Activated T-cell treated with anti-CD3 and anti-CD28 coated beads, Interleukin-2, amount 50 U/mL, for 24 hours (primary cell): ENCODE measurements around the gene IL20.

Source experiments
- DNase-seq: peaks from one replicate; pipeline ENCODE4 v3.0.0-alpha.2; 2020
- H3K27ac Mint-ChIP-seq: 2 replicates; pipeline ENCODE4 v1.8.0; 2020; ENCODE audit warnings: mild to moderate bottlenecking, mixed read lengths
- H3K27me3 Mint-ChIP-seq: 2 replicates; pipeline ENCODE4 v1.8.0; 2020; ENCODE audit warnings: mixed read lengths
- H3K36me3 Mint-ChIP-seq: 2 replicates; pipeline ENCODE4 v1.8.0; 2020; ENCODE audit warnings: low read depth, mixed read lengths
- H3K4me1 Mint-ChIP-seq: 2 replicates; pipeline ENCODE4 v1.8.0; 2020; ENCODE audit warnings: low read depth, mixed read lengths
- H3K4me3 Mint-ChIP-seq: 2 replicates; pipeline ENCODE4 v1.8.0; 2020; ENCODE audit warnings: mild to moderate bottlenecking, moderate library complexity, mixed read lengths
- H3K9me3 Mint-ChIP-seq: 2 replicates; pipeline ENCODE4 v1.8.0; 2020; ENCODE audit warnings: mixed read lengths

IL20 gene

GRCh38 chr1:206864939-206865671, at the start of gene IL20:
TSS of gene IL20 (plus strand) at chr1:206865623. CDS start at chr1:206865853, 230 bp downstream.
- Mint-ChIP-seq H3K4me3 (no peak within 1 kb of the TSS), H3K27ac (no peak within 1 kb of the TSS), H3K36me3 (no peaks in the 10 kb centered on the region), H3K4me1 (peaks cover 23% of the 10 kb centered on the region), H3K9me3 (no peaks in the 10 kb centered on the region), H3K27me3 (peaks cover 7% of the 10 kb centered on the region)
- DNase-seq: peak; percentile 89

- Mint-ChIP-seq H3K27me3 (no peaks in the 10 kb centered on the region), H3K27ac (peak overlapping the region; percentile 90), H3K4me1 (peaks cover 38% of the 10 kb centered on the region), H3K4me3 (peak overlapping the region; percentile 2), H3K36me3 (no peaks in the 10 kb centered on the region), H3K9me3 (peaks cover 6% of the 10 kb centered on the region)
- DNase-seq: no peak
Observed at GRCh38 chr1:206816390-206817287, 48.8 kb upstream of the IL20 start.

GRCh38 chr1:206821493-206821892, 43.9 kb upstream of the IL20 start:
- Mint-ChIP-seq H3K9me3 (no peaks in the 10 kb centered on the region), H3K4me3 (no peak overlapping the region), H3K4me1 (peaks cover 26% of the 10 kb centered on the region), H3K27me3 (no peaks in the 10 kb centered on the region), H3K36me3 (no peaks in the 10 kb centered on the region), H3K27ac (no peak overlapping the region)
- DNase-seq: no peak

GRCh38 chr1:206823727-206824126, 41.7 kb upstream of the IL20 start:
- Mint-ChIP-seq H3K27ac (no peak overlapping the region), H3K9me3 (no peaks in the 10 kb centered on the region), H3K4me1 (peaks cover 14% of the 10 kb centered on the region)

GRCh38 chr1:206824331-206824730, 41.1 kb upstream of the IL20 start:
- Mint-ChIP-seq H3K27ac (no peak overlapping the region), H3K4me3 (no peak overlapping the region), H3K36me3 (no peaks in the 10 kb centered on the region), H3K4me1 (peaks cover 20% of the 10 kb centered on the region), H3K27me3 (no peaks in the 10 kb centered on the region), H3K9me3 (no peaks in the 10 kb centered on the region)
- DNase-seq: no peak

More at GRCh38 chr1:206823727-206824126, 41.7 kb upstream of the IL20 start:
- no peaks in the 10 kb centered on the region for H3K36me3 Mint-ChIP-seq
- no peaks in the 10 kb centered on the region for H3K27me3 Mint-ChIP-seq
- no peak overlapping the region for H3K4me3 Mint-ChIP-seq
- no peak for DNase-seq

- no peak for DNase-seq
- H3K27me3 Mint-ChIP-seq: no peaks in the 10 kb centered on the region
- H3K9me3 Mint-ChIP-seq: no peaks in the 10 kb centered on the region
- H3K4me3 Mint-ChIP-seq: no peak overlapping the region
- H3K27ac Mint-ChIP-seq: no peak overlapping the region
- no peaks in the 10 kb centered on the region for H3K36me3 Mint-ChIP-seq
- H3K4me1 Mint-ChIP-seq: peaks cover 30% of the 10 kb centered on the region
Observed at GRCh38 chr1:206826394-206826793, 39.0 kb upstream of the IL20 start.

GRCh38 chr1:206828061-206828460, 37.4 kb upstream of the IL20 start:
- H3K36me3 Mint-ChIP-seq: no peaks in the 10 kb centered on the region
- no peaks in the 10 kb centered on the region for H3K9me3 Mint-ChIP-seq
- DNase-seq: no peak
- peaks cover 36% of the 10 kb centered on the region for H3K4me1 Mint-ChIP-seq
- H3K4me3 Mint-ChIP-seq: no peak overlapping the region
- H3K27ac Mint-ChIP-seq: no peak overlapping the region
- H3K27me3 Mint-ChIP-seq: no peaks in the 10 kb centered on the region

GRCh38 chr1:206828765-206829164, 36.7 kb upstream of the IL20 start:
- no peak for DNase-seq
- H3K36me3 Mint-ChIP-seq: no peaks in the 10 kb centered on the region
- H3K27me3 Mint-ChIP-seq: no peaks in the 10 kb centered on the region
- no peak overlapping the region for H3K4me3 Mint-ChIP-seq
- peaks cover 38% of the 10 kb centered on the region for H3K4me1 Mint-ChIP-seq
- no peak overlapping the region for H3K27ac Mint-ChIP-seq
- H3K9me3 Mint-ChIP-seq: no peaks in the 10 kb centered on the region

- H3K27me3 Mint-ChIP-seq: peaks cover under 1% of the 10 kb centered on the region
- H3K36me3 Mint-ChIP-seq: no peaks in the 10 kb centered on the region
- H3K4me1 Mint-ChIP-seq: peaks cover 35% of the 10 kb centered on the region
- no peak overlapping the region for H3K4me3 Mint-ChIP-seq
- H3K9me3 Mint-ChIP-seq: no peaks in the 10 kb centered on the region
- no peak for DNase-seq
- H3K27ac Mint-ChIP-seq: peak overlapping the region; percentile 13
Observed at GRCh38 chr1:206829282-206829681, 36.1 kb upstream of the IL20 start.

GRCh38 chr1:206829875-206830274, 35.5 kb upstream of the IL20 start:
- H3K4me3 Mint-ChIP-seq: no peak overlapping the region
- DNase-seq: no peak
- H3K4me1 Mint-ChIP-seq: peaks cover 32% of the 10 kb centered on the region
- H3K27ac Mint-ChIP-seq: no peak overlapping the region
- peaks cover 6% of the 10 kb centered on the region for H3K27me3 Mint-ChIP-seq
- H3K9me3 Mint-ChIP-seq: no peaks in the 10 kb centered on the region
- H3K36me3 Mint-ChIP-seq: no peaks in the 10 kb centered on the region

- Mint-ChIP-seq H3K9me3 (no peaks in the 10 kb centered on the region), H3K27ac (no peak overlapping the region), H3K27me3 (peaks cover 6% of the 10 kb centered on the region), H3K36me3 (no peaks in the 10 kb centered on the region), H3K4me3 (no peak overlapping the region), H3K4me1 (peaks cover 27% of the 10 kb centered on the region)
- no peak for DNase-seq
Observed at GRCh38 chr1:206831650-206832049, 33.8 kb upstream of the IL20 start.

GRCh38 chr1:206832352-206832880, 33.0 kb upstream of the IL20 start:
- Mint-ChIP-seq H3K9me3 (no peaks in the 10 kb centered on the region), H3K4me3 (no peak overlapping the region), H3K4me1 (peaks cover 26% of the 10 kb centered on the region), H3K36me3 (no peaks in the 10 kb centered on the region), H3K27me3 (peaks cover 6% of the 10 kb centered on the region), H3K27ac (no peak overlapping the region)
- no peak for DNase-seq

- peaks cover 26% of the 10 kb centered on the region for H3K4me1 Mint-ChIP-seq
- H3K27me3 Mint-ChIP-seq: peaks cover 6% of the 10 kb centered on the region
- no peak overlapping the region for H3K4me3 Mint-ChIP-seq
- H3K9me3 Mint-ChIP-seq: no peaks in the 10 kb centered on the region
- no peak for DNase-seq
- no peak overlapping the region for H3K27ac Mint-ChIP-seq
- H3K36me3 Mint-ChIP-seq: no peaks in the 10 kb centered on the region
Observed at GRCh38 chr1:206833106-206833680, 32.2 kb upstream of the IL20 start.

- Mint-ChIP-seq H3K4me1 (peaks cover 23% of the 10 kb centered on the region), H3K36me3 (no peaks in the 10 kb centered on the region), H3K27me3 (peaks cover 6% of the 10 kb centered on the region), H3K4me3 (no peak overlapping the region), H3K9me3 (no peaks in the 10 kb centered on the region), H3K27ac (no peak overlapping the region)
- DNase-seq: no peak
Observed at GRCh38 chr1:206833801-206834200, 31.6 kb upstream of the IL20 start.
